GM18517 (cell line): Measurements from ENCODE around the gene AKT2.
"Not testable (repeated sequence)": the region's sequence is repeated elsewhere in the genome, so short reads cannot be mapped to it uniquely, and the experiment has no call there.

ENCODE experiments used
- ATAC-seq: cut with Tn5 transposase; IDR thresholded peaks from one replicate; pipeline ENCODE4 v1.9.1; 2021; ENCODE audit warnings: mild to moderate bottlenecking, moderate library complexity; ENCODE audit not compliant: unreplicated experiment

The AKT2 gene

GRCh38 chr19:40284501-40285352 lies at the start of gene AKT2:
Gene AKT2, minus strand, starts transcription at chr19:40285345. Its CDS starts 20,078 bp downstream, at chr19:40265267.
- ATAC-seq, result peak; percentile 29

- not testable (repeated sequence) for ATAC-seq
These were observed 47.9 kb upstream of the AKT2 start for GRCh38 chr19:40333083-40333482.

- no peak for ATAC-seq
These were observed 47.5 kb upstream of the AKT2 start for GRCh38 chr19:40332669-40333068.

- no peak for ATAC-seq
These were observed 45.9 kb upstream of the AKT2 start for GRCh38 chr19:40331052-40331451.

- ATAC-seq, result no peak
These were observed 41.1 kb upstream of the AKT2 start for GRCh38 chr19:40326201-40326600.

GRCh38 chr19:40323705-40324104 lies 38.6 kb upstream of the AKT2 start:
- ATAC-seq, result no peak

- ATAC-seq, result no peak
These were observed 37.9 kb upstream of the AKT2 start for GRCh38 chr19:40322951-40323615.

- ATAC-seq, result no peak
These were observed 37.1 kb upstream of the AKT2 start for GRCh38 chr19:40322271-40322610.

- ATAC-seq, result no peak
These were observed 36.6 kb upstream of the AKT2 start for GRCh38 chr19:40321566-40322270.

GRCh38 chr19:40321076-40321475 lies 35.9 kb upstream of the AKT2 start:
- ATAC-seq, result no peak

- ATAC-seq, result no peak
These were observed 35.4 kb upstream of the AKT2 start for GRCh38 chr19:40320558-40320935.

GRCh38 chr19:40317338-40317737 lies 32.2 kb upstream of the AKT2 start:
- ATAC-seq, result no peak

- ATAC-seq, result no peak
These were observed 30.8 kb upstream of the AKT2 start for GRCh38 chr19:40315812-40316470.

GRCh38 chr19:40314656-40315055 lies 29.5 kb upstream of the AKT2 start:
- ATAC-seq, result no peak

- ATAC-seq, result no peak
These were observed 28.3 kb upstream of the AKT2 start for GRCh38 chr19:40313229-40313983.

GRCh38 chr19:40312533-40312932 lies 27.4 kb upstream of the AKT2 start:
- ATAC-seq, result no peak

GRCh38 chr19:40309666-40310065 lies 24.5 kb upstream of the AKT2 start:
- ATAC-seq, result no peak

GRCh38 chr19:40305403-40305802 lies 20.3 kb upstream of the AKT2 start:
- no peak for ATAC-seq

- ATAC-seq, result no peak
These were observed 19.2 kb upstream of the AKT2 start for GRCh38 chr19:40304306-40304705.

- no peak for ATAC-seq
These were observed 18.6 kb upstream of the AKT2 start for GRCh38 chr19:40303765-40304164.
